ENCODE measurements around the gene TCP1. TPM values are rescaled to one million over a fixed set of nuclear protein-coding genes. Genes with fewer than 3 reads are reported as not detected.

The TCP1 gene
- total and polyA plus RNA-seq, 9 of the 15 experiments (the other 6 are each of a cell fraction or from before 2014, with no cell fraction given): 331 to 801 (median 645) TPM

DNA sequence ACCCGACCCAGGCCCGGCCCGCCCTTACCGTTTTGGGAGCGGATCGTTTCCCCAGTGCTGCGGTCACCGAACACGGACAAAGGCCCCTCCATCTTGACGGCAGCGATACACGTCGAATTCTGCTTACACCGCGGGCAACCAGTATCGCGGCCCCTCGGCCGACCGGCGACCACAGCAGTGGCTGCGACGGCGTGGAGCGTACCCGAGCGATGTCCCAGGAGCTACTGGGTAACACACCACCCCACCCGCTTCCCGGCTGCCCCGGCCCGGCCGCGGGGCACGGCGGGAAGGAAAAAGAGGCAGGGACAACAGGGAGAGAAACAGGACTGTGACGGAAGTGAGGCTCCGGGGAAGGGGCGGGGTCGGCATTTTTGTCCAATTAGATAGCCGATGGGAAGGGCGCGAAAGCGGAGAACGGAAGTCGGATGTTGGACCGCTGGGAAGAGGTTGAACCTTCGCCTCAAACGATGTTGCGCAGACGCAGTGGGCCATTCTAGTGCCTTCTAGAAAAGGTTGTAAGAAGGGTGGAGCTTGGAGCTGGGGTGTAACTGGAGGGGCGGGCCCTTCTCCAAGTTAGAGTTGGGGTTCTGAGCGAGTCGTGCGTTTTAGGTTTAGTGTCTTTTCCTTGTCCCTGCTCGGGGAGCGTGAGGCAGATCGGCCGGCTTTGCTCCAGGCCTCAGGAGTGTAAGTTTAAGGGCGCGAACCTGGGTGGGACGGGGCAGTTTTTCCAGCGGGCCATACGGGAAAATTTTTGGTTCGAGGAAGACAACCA lies at the start of gene TCP1 (continued):
- TF ChIP-seq, protein P1, sequence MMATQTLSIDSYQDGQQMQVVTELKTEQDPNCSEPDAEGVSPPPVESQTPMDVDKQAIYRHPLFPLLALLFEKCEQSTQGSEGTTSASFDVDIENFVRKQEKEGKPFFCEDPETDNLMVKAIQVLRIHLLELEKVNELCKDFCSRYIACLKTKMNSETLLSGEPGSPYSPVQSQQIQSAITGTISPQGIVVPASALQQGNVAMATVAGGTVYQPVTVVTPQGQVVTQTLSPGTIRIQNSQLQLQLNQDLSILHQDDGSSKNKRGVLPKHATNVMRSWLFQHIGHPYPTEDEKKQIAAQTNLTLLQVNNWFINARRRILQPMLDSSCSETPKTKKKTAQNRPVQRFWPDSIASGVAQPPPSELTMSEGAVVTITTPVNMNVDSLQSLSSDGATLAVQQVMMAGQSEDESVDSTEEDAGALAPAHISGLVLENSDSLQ (IDR thresholded peaks at IDR 0.05): no peak
- no peak for TF ChIP-seq CCAR2 (IDR thresholded peaks at IDR 0.05; ENCODE audit: low read depth, low read length)
- no peak; the same call in 1 of the 2 replicates for TF ChIP-seq TEAD4 (IDR thresholded peaks at IDR 0.05; ENCODE audit: low read length)
- TF ChIP-seq TEAD4 (CRISPR knock-in tag; IDR thresholded peaks at IDR 0.05; ENCODE audit: borderline replicate concordance): peak; percentile 78; the same call in 1 of the 2 replicates
- TF ChIP-seq SMARCB1 (IDR thresholded peaks at IDR 0.05; ENCODE audit: insufficient read length, low read depth): no peak
- no peak for TF ChIP-seq RUNX1 (IDR thresholded peaks at IDR 0.05; ENCODE audit: low read depth)
- no peak for TF ChIP-seq BRCA1 (IDR thresholded peaks at IDR 0.05)
- no peak for TF ChIP-seq BRCA1 (CRISPR knock-in tag; IDR thresholded peaks at IDR 0.05)
- no peak for TF ChIP-seq PPARD (CRISPR knock-in tag; IDR thresholded peaks at IDR 0.05)
- TF ChIP-seq, protein P2, sequence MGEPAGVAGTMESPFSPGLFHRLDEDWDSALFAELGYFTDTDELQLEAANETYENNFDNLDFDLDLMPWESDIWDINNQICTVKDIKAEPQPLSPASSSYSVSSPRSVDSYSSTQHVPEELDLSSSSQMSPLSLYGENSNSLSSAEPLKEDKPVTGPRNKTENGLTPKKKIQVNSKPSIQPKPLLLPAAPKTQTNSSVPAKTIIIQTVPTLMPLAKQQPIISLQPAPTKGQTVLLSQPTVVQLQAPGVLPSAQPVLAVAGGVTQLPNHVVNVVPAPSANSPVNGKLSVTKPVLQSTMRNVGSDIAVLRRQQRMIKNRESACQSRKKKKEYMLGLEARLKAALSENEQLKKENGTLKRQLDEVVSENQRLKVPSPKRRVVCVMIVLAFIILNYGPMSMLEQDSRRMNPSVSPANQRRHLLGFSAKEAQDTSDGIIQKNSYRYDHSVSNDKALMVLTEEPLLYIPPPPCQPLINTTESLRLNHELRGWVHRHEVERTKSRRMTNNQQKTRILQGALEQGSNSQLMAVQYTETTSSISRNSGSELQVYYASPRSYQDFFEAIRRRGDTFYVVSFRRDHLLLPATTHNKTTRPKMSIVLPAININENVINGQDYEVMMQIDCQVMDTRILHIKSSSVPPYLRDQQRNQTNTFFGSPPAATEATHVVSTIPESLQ (CRISPR knock-in tag; IDR thresholded peaks at IDR 0.05): peak; percentile 86; the same call in 1 of the 2 replicates
- peak; percentile 77; the same call in 1 of the 2 replicates for TF ChIP-seq ZNF766 (CRISPR knock-in tag; conservative IDR thresholded peaks at IDR 0.05)
- TF ChIP-seq ARNT (IDR thresholded peaks at IDR 0.05): 0 out of 4 replicates have a peak, but pooled peaks of 1 of the 2 experiments have one; percentile 33
- TF ChIP-seq HDAC1 (IDR thresholded peaks at IDR 0.05): peak in 1 of 2 experiments; percentile 76; a peak in 2 of 4 replicates
- no peak for TF ChIP-seq BMI1 (IDR thresholded peaks at IDR 0.05; ENCODE audit: low read length)
- TF ChIP-seq HIVEP1 (CRISPR knock-in tag; IDR thresholded peaks at IDR 0.05): no peak
- no peak for TF ChIP-seq NR2C1 (IDR thresholded peaks at IDR 0.05)
- TF ChIP-seq NR2C1 (tag; IDR thresholded peaks at IDR 0.05): no peak
- TF ChIP-seq POLR3A (IDR thresholded peaks at IDR 0.05; ENCODE audit: borderline replicate concordance, extremely low read depth, insufficient read depth, insufficient read length): no peak

Measured in K562 (cell line).